ENCODE results near the gene ABCC3.

ABCC3 gene

DNA sequence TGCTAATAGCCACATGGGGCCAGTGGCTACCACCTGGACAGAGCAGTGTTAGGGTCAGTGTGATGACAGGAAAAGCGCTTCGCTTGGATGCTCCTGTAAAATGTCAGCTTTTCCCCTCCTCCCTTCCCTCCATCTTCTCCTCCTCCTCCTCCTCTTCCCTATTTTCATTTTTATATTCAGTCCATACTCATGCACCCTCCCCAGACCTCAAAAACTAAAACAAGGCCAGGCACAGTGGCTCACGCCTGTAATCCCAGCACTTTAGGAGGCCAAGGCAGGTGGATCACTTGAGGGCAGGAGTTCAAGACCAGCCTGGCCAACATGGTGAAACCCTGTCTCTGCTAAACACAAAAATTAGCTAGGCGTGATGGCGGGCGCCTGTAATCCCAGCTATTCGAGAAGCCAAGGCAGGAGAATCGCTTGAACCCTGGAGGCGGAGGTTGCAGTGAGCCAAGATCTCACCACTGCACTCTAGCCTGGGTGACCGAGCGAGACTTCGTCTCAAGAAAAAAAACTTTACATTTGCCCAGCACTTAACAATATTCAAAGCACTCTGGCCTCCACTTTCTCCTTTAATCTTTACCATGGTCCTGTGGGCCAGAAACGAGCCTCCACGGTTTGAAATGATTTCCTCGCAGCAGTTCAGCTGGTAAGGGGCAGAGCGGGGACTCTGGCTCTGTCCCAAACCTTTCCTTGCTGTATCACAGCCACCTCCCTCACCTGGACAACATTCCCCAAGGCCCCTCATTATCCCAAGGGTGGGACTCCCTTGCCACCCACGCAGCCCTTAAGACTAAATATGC is 51.2 kb downstream of the ABCC3 start:
- no peak for DNase-seq

DNA sequence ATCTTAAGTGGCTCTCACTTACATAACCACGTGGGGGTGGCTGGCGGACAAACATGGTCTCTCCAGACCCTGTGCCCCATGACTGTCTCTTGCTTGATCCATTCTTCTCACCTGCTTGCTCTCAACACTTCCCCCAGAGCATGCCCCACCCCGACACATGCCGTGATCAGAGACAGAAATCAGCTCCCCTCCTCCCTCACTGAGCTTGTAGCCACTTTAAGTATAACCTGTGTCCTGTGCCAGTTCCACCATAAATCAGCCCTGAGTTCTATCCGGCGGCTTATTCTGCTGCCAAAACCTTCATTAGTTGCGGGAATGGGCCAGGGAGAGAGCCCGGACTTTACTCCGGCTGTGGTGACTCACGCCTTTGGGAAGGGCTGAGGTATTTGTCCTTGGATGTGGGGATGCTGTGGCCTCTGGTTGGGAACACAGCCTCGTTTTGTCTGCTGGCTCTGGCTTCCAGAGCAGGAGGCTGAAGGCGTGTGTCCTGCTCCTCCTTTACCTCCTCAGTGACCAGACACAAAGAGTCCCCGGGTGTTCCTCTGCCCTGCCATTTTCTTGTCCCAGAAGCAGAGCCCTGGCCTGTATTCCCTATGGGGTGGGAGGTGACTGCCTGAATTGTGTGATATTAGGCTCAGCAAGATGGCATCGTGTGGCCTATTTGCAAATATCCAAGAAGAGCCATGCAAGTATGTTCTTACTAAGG is 52.0 kb downstream of the ABCC3 start:
- DNase-seq = no peak

DNA sequence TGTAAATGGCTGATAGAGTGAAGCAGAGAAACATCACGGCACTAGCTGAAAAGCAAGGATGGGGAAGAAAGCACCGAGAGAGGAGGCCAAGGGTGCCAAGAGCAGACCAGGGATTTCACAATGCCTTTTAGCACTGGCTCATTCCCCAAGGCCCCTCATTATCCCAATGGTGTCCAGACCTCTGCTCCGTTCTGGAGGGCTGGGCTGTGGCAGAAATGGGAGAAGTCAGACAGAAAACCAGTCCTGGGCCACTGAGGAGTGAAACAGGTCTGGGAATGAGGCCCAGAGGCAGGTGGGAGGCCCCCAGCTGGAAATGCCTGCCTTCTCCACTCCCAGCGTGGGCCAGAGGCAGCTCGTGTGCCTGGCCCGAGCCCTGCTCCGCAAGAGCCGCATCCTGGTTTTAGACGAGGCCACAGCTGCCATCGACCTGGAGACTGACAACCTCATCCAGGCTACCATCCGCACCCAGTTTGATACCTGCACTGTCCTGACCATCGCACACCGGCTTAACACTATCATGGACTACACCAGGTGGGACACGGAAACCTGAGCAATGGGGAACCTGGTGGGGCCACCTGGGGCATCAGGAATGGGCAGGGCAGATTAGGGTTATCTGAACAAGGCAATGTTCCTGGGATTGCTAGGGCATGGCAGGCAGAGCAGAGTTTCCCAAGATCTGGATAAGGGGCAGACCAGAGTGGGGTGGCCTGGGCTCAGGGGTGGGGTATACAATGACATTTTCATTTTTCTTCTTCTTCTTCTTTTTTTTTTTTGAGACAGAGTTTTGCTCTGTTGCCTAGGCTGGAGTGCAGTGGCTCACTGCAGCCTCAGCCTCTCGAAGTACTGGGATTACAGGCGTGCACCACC is 52.8 kb downstream of the ABCC3 start:
- no peak for DNase-seq

DNA sequence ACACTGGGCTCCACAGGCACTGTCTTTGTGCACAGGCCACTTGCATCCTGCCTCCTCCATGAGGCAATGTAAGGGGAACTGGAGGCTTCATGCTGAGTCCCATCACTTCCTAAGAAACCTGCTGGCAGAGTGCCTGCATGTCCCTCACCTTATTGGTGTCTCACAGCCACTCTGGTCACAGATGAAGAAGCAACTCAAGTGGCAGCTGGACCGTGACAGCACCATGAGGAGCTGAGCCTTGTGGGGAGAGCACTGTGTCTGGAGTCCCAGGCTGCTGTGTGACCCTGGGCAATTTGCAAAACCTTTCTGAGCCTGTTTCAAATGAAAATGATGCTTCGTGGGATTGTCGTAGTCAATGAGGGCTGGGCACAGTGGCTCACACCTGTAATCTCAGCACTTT is 53.6 kb downstream of the ABCC3 start:
- DNase-seq = no peak

DNA sequence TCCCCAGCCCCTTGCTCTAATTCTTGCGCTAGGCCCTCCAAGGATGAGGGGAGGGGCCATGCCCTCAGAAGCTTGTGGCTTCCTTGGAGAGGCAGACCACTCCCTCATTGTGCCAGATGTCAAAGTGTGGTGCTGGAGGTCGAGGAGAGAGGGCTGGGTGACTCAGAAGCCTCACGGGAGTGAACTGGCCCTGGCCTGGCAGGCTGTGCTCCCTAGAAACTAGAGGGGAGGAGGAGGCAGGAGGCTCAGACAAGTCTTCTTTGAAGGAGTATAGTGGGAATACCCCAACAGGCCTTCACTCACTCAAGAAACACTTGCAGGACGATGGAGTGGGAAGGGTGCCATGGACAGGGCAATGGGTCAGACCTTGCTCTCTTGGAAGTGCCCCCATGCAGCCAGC is 54.6 kb downstream of the ABCC3 start:
- no peak for DNase-seq

DNA sequence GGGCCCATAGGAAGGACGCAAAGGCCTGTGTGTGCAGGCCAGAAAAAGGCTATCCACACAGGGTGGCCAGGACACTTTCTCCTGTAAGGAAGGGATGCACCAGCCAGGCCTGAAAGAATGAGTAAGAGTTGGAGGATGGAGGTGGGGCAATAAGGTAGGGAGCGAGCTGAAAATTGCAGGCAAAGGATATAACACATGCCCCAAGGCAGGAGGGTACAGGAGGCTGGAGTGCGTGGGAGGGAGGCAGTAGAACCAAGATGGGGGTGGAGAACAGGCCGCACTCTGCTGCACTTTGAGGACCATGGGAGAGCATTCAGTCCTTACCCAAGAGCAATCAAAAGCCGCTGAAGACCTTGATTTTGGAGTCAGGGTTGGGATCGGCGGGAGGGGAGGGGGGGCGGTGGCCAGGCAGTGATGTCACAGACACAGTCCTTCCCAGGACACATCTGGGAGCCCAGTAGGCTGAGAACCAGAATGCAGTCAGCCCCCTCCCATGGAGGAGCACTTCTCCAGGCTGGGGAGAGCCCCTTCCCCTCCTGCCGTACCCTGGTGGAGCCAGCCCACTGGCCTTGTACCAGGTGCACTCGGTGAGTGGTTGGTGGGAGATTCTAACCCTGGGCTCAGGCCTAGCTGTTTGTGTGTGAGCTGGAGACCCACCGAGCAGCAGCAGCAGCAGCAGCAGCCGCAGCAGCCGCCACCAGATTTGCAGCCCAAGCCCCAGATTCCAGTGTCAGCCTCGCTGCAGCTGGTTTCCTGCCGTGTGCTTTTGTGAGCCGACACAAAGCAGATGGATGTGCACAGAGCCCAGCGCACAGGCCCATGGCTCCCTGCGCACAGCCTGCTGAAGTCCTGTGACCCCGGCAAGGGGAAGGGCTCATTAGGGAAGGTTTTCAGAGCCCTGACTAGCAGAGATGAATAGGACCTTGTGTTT is 55.5 kb downstream of the ABCC3 start:
- no peak for DNase-seq

DNA sequence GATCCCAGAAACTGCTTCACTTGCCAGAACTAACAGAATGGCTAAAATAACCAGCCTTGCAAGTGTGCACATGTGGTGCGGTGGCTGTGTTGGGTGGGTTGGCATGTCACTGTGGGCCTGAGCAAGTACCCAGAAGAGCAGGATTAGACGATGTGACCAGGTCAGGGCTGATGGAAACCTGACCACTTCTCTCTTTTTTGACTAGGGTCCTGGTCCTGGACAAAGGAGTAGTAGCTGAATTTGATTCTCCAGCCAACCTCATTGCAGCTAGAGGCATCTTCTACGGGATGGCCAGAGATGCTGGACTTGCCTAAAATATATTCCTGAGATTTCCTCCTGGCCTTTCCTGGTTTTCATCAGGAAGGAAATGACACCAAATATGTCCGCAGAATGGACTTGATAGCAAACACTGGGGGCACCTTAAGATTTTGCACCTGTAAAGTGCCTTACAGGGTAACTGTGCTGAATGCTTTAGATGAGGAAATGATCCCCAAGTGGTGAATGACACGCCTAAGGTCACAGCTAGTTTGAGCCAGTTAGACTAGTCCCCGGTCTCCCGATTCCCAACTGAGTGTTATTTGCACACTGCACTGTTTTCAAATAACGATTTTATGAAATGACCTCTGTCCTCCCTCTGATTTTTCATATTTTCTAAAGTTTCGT is 56.3 kb downstream of the ABCC3 start:
- no peak for DNase-seq

DNA sequence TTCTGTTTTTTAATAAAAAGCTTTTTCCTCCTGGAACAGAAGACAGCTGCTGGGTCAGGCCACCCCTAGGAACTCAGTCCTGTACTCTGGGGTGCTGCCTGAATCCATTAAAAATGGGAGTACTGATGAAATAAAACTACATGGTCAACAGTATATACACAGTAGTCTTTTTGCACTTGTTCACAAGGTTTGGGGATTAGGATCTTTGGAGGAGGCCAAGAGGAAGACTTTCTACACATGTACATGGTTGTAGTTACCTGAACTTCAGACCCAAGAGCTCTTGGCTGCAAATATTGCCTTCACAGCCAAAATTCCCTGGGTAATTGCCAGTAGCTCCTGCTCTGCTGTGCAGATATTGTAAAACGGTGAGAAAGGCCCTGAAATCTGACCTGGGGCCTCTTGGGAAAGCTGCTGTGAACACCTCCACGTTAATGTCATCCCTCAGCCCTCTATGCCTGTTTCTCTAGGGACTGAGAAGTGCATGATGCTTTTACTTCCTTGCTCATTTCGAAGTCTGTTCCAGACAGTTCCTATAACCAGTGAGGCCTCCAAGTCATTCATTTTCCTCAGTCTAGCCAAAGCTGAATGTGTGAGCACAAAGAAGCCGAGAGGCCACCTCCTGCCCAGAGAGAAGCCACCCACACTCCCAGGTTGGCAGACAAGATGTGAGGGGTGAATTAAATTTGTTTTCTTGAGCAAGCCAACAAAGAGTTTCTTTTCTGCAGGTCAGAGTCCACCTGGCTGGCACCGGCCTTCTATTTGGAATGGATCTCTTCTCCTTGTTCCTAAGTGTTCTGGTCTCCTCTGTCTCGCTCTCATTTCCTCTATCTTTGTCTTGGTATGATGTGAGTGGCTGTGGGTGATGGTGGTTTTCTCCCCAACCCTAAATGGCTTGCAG is 57.1 kb downstream of the ABCC3 start:
- no peak for DNase-seq

DNA sequence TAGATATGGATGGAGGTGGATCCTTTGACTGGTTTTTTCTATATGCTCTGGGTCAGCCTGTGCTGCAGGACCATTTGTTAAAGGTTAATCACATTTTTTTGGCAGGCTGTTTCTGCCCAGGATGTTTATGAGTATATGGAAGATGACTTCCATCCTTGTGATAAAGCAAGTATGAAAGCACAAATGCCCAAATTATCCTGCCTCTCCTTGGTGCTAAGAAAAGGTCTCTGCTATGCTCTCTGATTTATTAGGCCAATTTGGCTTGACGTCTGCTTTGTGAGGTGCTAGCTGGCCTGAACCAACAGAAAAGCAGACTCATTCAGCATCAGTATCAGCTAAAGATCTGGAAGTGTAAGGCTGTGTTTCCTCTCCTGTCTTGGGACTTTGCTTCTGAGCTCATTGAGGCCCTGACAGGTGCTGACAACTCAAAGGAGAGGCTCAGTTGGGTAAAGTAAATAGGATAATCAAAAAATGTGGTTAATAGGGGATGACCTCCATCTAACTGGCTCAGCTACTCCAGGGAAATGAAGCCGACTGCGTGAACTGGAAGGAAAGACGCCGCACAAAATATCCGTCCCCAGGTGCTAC is 57.9 kb downstream of the ABCC3 start:
- DNase-seq = no peak

DNA sequence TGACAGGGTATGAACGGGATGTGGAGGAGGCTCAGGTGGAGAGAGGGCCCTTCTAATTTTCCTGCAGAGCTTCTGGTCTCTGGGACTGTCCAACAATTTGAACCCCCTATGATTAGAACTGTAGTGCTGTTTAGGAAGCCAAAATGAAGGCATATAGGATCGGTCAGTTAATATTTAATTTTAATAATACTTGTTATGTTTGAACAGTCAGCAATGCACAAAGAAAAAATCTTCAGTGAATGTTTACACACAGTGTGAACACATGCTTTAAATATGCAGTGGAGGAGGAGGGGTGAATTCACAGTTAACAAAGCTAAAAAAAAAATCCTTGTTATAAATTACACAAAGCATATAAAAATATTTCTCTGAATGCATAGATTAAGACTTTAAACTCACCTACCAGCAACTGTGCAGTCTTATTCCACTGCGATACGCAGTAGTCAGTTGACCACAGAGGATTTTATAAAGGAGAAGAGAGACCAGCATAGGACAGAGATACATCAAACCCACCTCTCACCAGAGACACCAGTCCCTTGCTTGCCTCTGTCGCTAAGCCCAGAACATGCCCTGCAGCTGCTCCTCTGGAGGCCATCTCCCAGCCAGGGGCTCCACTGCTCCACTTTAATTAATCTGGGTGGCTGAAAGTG is 58.5 kb downstream of the ABCC3 start:
- no peak for DNase-seq

DNA sequence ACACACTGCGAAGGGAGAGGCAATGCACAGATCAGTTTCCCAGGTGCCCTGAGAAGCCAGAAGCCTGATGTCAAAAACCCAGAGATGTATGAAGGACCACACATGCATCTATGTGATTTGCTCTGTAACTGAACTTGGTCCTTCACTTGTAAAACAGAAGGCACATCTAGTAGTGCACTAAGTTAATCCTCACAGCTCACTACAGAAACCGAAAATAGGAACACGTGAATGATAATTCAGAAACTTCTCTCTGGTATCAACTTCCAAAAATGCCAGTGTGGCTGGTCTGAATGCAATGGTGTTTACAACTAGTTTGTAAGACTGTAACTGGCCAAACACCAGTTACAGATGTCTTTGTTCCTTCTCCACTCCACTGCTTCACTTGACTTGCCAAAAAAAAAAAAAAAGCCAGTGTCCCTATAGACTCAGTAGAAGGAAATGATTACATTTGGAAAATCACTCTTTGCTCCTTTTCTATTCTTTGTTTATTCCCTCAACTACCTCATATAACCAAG is 61.7 kb downstream of the ABCC3 start:
- no peak for DNase-seq

DNA sequence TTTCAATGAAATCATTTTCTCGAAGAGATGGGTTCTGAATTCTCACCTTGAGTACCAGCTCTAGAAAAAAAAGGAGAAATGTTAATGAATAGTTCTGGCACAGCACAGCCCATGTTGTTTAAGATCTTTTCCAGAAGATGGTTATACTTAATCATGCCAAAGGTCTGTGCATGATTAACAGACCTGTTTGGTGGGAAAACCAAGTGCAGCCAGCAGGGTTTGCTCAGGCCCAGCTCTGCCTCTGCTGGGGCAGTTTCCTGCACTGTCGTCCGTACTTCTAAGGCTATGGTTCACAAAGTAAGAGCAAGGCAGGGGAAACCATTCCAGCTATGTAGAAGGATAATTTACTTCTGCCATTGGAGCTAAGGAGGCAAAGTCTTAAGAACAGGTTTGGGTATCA is 62.4 kb downstream of the ABCC3 start:
- no peak for DNase-seq

DNA sequence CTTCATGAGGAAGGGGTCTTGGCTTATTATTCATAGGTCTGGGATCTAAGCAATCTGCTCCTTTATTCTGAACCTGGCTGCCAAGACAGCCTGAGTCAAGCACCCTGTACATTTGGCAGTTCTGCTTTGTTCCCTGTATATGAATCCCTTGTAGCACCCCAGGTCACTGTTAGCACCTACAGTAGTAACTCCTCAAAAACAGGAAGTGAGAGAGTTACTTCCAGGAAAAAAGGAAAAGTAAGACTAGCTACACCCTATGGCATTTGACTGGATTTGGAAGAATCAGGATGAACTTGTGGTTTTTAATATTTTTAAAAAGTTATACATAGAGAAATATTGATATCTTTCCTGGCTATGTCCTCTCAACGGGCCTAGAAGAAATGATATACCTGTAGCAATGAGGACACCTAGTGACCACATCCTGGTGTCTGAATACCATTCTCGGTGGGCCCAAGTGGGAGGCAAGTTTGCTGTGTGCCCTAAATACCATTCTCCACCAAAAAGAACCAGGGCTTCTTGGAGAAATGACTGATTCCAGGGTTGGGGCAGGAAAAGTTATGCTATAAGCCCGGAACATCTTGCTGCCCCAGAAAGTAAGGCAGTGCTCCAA is 63.1 kb downstream of the ABCC3 start:
- no peak for DNase-seq

DNA sequence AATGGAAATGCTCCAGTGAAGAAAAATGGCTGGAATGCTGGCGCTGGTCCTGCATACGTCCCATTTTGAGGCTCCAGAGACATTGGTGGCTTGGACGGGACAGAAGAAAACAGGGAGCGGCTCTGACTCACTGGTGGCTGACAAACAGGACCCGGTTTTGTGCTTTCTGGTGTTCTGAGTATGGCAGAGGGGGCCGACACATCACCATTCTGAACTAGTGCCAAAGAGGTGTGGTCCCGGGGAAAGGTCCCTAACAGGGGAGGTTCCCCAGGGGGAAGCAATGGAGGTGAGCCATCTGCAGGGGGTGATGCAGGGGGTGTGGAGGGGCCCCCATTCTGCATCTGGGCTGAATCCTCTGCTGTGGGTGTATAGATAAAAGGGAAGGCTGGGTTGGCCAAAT is 64.7 kb downstream of the ABCC3 start:
- DNase-seq = no peak

DNA sequence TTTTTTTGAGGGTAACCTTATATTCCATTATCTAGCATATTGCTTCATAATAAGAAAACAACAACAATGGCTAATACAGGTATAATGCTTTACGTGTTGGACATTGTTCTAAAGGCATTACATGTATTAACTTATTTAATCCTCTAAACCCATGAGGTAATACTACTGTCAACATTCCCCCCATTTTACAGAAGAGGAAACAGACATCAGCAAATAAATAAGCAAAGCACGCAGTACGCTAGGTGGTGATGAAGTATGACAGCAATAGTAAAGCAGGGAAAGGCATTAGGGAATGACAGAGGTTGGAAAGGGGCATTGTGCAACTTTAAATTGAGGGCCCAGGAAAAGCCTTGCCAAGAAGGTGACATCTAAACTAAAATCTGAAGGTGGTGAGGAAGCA is 68.5 kb downstream of the ABCC3 start:
- no peak for DNase-seq

DNA sequence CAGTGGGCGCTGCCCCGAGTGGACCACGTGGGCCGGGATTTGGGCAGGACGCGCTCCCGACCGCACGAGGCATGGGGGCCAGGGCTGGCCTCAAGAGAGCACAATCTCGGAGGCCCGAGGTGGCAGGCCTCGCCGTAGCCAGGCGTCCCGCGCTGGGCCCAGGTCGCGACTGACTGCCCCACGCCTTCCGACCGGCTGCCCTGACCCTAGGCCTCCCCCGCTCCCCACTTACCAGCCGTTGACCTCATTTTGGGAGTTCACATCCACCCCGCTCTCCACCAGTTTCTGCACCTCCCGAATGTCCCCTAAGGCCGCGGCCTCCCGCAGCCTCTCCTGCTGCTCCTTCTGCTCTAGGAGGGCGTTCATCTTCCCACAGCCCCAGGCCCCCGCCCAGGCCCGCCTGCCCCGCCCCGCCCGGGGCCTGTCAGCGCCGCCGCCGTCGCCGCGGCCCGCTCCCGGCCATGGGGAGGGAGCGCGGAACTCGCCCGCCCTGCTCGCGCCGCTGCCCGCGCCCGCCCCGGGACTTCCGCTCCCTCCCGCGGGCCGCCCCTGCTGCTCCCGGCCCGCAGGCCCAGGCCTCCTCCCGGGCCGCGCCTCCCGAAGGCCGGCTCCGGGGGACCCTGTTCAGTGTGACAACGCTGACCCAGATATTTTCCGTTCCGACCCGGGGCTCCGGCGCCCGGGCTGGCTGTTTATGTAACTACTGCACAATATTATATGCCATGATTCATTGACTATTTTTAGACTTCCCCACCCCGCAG is 72.8 kb downstream of the ABCC3 start, which contains the start of gene ANKRD40:
TSS of gene ANKRD40 (minus strand) at position 626 of the 761 bp plus-strand sequence. CDS start at position 366, 260 bp downstream.
- peak; percentile 87 for DNase-seq

DNA sequence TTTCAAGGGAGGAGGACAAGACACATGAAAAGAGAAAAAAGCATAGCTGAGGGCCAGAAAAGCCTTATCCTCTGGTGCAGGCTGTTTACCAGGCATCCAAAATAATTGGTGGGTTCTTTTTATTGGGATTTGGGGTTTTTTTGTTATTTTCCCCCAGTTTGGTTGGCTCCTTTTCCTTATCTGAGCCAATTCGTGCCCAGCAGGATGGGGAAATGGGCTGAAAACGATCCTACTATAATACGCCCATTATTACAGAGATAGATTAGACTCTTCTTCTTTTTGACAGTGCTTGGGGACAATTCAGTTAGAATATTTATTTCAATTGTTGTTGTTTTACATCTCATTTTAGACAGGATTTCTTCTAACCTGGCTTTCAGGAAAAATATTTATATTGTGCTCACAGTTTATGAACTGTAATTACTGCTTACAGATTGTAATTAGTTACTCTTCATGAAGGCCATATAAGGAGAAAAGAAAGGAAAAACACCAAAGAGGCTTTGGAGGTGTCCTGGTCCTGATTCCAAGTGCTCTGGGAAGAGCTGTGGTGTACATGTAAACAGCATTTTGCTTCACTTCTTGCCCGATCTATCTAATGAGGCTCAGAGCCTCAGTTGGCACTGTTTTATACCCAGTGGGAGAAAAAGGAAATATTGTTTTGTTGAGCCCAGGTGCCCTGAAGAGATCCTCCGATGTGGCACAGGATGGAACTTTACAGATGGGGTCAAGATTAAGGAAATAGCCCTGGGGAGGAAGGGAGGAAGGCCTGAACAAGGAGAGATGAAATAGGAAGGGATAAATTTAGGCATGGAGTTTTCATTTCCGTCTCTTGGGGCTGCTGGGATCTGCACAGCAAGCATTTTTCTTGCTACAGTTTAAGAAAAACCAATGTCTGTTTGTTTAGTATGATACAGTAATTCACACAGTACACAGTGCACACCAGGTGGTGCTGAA is 73.6 kb downstream of the ABCC3 start:
- no peak for DNase-seq

Data from activated CD4-positive, CD25-positive, alpha-beta regulatory T cell treated with anti-CD3 and anti-CD28 coated beads, Interleukin-2, amount 50 U/mL, for 72 hours (primary cell).